ENCODE data around the gene ZNF304.

The ZNF304 gene

DNA sequence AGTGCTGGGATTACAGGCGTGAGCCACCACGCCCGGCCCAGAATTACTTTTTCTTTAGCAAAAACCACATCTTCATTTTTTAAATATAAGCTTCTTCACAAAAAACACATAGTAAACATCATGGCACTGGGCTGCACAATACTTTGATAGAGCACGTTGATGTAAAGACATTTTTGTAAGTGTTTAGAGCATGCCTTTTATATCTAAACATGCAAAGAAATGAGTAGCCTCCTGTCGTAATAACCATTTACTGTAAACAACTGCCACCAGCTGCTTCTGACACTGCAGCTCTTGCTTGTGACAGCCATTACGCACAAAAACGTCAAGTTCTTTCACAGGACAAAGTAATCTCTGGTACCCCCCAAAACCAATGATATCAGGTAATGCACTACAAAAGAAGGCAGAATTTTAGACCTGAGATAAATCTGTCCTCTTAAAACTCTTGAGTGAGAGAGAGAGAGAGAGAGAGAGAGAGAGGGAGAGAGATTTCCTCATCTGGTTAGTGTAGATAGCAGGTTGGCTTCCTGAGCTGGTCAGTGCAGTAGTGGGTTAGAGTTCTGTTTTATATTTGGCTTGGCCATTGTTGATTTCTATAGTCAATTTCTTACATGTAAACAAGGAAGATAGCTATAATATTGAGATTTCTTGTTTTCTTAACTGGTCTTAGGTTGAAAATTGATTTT lies 31.9 kb downstream of the ZNF304 start:
- H3K4me3 ChIP-seq (ENCODE audit: low read depth, low read length): no peak overlapping the region
- TF ChIP-seq, protein P1, sequence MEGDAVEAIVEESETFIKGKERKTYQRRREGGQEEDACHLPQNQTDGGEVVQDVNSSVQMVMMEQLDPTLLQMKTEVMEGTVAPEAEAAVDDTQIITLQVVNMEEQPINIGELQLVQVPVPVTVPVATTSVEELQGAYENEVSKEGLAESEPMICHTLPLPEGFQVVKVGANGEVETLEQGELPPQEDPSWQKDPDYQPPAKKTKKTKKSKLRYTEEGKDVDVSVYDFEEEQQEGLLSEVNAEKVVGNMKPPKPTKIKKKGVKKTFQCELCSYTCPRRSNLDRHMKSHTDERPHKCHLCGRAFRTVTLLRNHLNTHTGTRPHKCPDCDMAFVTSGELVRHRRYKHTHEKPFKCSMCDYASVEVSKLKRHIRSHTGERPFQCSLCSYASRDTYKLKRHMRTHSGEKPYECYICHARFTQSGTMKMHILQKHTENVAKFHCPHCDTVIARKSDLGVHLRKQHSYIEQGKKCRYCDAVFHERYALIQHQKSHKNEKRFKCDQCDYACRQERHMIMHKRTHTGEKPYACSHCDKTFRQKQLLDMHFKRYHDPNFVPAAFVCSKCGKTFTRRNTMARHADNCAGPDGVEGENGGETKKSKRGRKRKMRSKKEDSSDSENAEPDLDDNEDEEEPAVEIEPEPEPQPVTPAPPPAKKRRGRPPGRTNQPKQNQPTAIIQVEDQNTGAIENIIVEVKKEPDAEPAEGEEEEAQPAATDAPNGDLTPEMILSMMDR (IDR thresholded peaks at IDR 0.05; ENCODE audit: low read depth, low read length, missing control alignments): no peak
- DNase-seq (ENCODE audit: low read depth): no peak
- in situ Hi-C loops (cut with HindIII; ENCODE audit: low sequenced_read_pairs): loop anchor here (5.0 to 10.0 kb wide), 2 partner anchors 34 to 128 kb away; no protein-coding TSS in a partner anchor

DNA sequence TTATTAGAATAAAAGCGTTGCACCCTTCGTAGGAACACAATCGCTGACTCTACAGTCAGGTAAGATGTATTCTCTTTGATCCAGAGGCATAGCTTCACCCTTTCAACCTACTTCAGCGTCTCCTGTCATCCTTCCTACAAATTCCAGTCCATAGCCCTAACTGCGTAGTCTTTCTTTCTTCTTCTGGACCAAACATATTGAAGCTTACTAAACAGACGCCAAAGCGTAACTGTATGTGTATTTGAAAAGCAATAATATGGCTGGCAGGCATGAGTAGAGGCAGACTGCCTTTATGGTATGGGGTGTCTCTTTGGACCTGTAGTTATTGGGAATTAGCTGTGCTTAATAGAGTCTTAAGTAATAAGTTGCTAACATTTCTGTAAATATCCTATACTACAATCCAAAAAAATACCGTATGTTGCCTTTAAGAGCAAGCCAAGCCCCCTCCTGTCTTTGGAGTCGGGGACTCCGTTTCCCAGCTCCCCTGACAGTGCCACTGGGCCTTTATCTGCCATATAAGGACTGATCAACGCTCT lies 38.2 kb downstream of the ZNF304 start:
- in situ Hi-C loops (cut with HindIII; ENCODE audit: low sequenced_read_pairs): loop anchor here (10.0 kb wide), 1 partner anchor 134 kb away; no protein-coding TSS in a partner anchor
- TF ChIP-seq, protein P1 (IDR thresholded peaks at IDR 0.05; ENCODE audit: low read depth, low read length, missing control alignments): no peak
- DNase-seq (ENCODE audit: low read depth): no peak
- H3K4me3 ChIP-seq (ENCODE audit: low read depth, low read length): peak overlapping the region; percentile 89

DNA sequence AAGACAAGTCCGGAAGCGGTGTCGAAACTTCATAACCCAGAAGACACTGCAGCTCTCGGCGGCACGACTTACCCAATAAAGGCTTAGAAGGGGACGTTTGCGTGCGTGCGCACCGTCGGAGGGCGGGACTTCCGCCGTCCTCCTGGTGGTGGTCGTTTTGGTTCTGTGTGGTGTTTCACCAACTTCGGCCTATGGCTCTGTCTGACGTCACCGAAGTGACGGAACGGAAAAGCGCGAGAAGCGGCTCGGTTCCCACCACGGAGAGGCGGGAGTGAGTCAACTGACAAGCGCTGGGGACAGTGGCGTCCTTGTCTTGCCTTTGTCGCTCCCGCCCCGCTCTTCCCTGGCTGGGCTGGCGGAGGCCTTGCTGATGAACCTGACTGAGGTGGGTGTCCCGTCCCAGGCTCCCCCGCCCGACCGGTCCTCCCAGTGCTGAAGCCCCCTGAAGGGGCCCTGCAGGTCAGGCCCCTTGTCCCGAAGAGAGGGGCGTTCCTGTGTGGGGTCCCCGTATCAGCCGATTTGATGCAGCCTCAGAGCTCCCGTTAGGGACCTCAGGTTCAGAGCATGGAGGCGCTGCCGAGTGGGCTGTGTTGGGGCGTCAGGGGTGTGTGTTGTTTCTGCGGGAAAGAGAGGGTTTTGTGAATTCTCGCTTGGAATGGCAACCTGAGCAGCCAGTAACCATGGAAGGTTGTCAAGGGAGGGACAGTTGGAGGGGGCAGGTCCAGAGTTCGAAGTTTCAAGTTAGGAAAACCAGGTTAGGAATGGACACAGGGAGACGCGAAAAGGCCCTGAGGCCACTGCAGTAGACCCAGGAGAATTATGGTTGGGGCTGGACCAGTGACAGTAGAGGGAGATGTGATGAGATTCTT lies 38.9 kb downstream of the ZNF304 start, which contains the start of gene ZNF548:
TSS of gene ZNF548 (plus strand) at position 125 of the 869 bp plus-strand sequence. CDS start at position 371, 246 bp downstream.
- peak within 1 kb of the TSS; percentile 89 for H3K4me3 ChIP-seq (ENCODE audit: low read depth, low read length)
- TF ChIP-seq, protein P1 (IDR thresholded peaks at IDR 0.05; ENCODE audit: low read depth, low read length, missing control alignments): no peak
- DNase-seq (ENCODE audit: low read depth): peak; percentile 98
- in situ Hi-C loops (cut with HindIII; ENCODE audit: low sequenced_read_pairs): loop anchor here (10.0 kb wide), 1 partner anchor 135 kb away; no protein-coding TSS in a partner anchor

DNA sequence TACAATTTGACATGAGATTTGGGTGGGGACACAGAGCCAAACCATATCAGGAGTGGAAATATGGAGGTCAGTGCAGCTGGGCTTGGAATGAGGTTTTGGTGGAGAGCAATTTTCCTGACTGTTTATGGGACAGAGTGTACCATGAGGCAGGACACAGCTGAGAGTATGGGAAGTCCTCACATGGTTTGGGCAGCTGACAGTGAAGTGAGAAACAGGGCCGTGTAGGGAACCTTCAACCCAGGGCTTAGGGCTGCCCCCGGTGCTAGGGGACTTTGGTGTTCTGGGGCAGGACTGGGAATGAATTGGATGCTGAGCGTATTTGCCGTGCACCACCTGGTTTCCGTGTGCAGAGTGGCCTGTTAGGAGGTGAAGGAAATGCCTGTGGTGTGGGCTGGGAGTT lies 44.6 kb downstream of the ZNF304 start:
- TF ChIP-seq, protein P1 (IDR thresholded peaks at IDR 0.05; ENCODE audit: low read depth, low read length, missing control alignments): no peak
- H3K4me3 ChIP-seq (ENCODE audit: low read depth, low read length): no peak overlapping the region
- no peak for DNase-seq (ENCODE audit: low read depth)
- in situ Hi-C loops (cut with HindIII; ENCODE audit: low sequenced_read_pairs): no loop called here

GRCh38 chr19:57398868-57399267 lies 47.8 kb downstream of the ZNF304 start:
- no peak for DNase-seq (ENCODE audit: low read depth)
- in situ Hi-C loops (cut with HindIII; ENCODE audit: low sequenced_read_pairs): no loop called here
- TF ChIP-seq, protein P1 (IDR thresholded peaks at IDR 0.05; ENCODE audit: low read depth, low read length, missing control alignments): no peak
- H3K4me3 ChIP-seq (ENCODE audit: low read depth, low read length): no peak overlapping the region

All from astrocyte of the cerebellum (primary cell).